BE2C (cell line): Measurements from ENCODE around the gene CATSPER4.

Source experiments
- DNase-seq: peaks from one replicate; pipeline ENCODE4 v3.0.0-alpha.2; 2020
- H3K27me3 ChIP-seq: fragments of 250-450 bp; sonication (Bioruptor Pico); 2 replicates; pipeline ENCODE4 v1.5.1; 2020; ENCODE audit warnings: mild to moderate bottlenecking
- H3K36me3 ChIP-seq: fragments of 250-450 bp; sonication (Bioruptor Pico); 2 replicates; pipeline ENCODE4 v1.5.1; 2020; ENCODE audit warnings: mild to moderate bottlenecking
- H3K4me1 ChIP-seq: fragments of 250-450 bp; sonication (Bioruptor Pico); 2 replicates; pipeline ENCODE4 v1.5.1; 2020
- H3K4me3 ChIP-seq: 2 replicates; pipeline ENCODE4 v1.5.1; 2011; ENCODE audit warnings: low read depth, low read length
- H3K9me3 ChIP-seq: fragments of 250-450 bp; sonication (Bioruptor Pico); 2 replicates; pipeline ENCODE4 v1.5.1; 2020
- CTCF ChIP-seq: IDR thresholded peaks from 2 replicates; pipeline ENCODE4 v1.5.1; 2012; ENCODE audit warnings: mild to moderate bottlenecking, low read depth, low read length

CATSPER4 gene

DNA sequence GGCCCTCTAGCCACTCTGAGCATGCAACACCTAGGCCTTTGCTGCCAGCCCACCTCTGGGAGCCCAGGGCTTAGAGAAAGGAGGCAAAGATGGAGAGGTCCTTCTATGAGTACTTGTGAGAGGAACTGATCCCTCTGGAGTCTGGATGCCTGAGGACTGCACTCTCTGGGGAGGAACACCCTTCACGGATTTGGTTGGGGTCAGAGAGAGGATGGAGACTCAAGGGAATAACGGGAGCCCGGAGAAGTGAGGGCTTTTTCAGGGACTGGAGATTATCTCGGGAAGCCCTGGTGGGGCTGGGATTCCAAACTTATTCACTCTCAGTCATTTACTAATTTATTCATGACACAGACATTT, 21.2 kb upstream of the CATSPER4 start:
- Histone ChIP-seq H3K4me1 (no peaks in the 10 kb centered on the region; the same call in 1 of the 2 replicates), H3K9me3 (no peaks in the 10 kb centered on the region), H3K27me3 (no peaks in the 10 kb centered on the region), H3K36me3 (0 out of 2 replicates have a peak, but pooled peaks cover 3% of the 10 kb centered on the region), H3K4me3 (no peak overlapping the region; the same call in 1 of the 2 replicates)
- TF ChIP-seq CTCF: no peak
- DNase-seq: no peak

GRCh38 chr1:26169669-26170471, 20.5 kb upstream of the CATSPER4 start, which contains the start of gene ZNF593:
ZNF593 (plus strand) TSS chr1:26169908; CDS start chr1:26169984, 76 bp downstream.
- Histone ChIP-seq H3K9me3 (no peaks in the 10 kb centered on the region), H3K4me3 (peak within 1 kb of the TSS; percentile 75), H3K36me3 (0 out of 2 replicates have a peak, but pooled peaks cover 3% of the 10 kb centered on the region), H3K27me3 (no peaks in the 10 kb centered on the region), H3K4me1 (no peaks in the 10 kb centered on the region; the same call in 1 of the 2 replicates)
- peak; percentile 65 for TF ChIP-seq CTCF
- peak; percentile 85 for DNase-seq

- no peaks in the 10 kb centered on the region for H3K9me3 ChIP-seq
- no peaks in the 10 kb centered on the region for H3K27me3 ChIP-seq
- TF ChIP-seq CTCF: no peak
- DNase-seq: no peak
- no peaks in the 10 kb centered on the region; the same call in 1 of the 2 replicates for H3K4me1 ChIP-seq
- peak overlapping the region; percentile 75 for H3K4me3 ChIP-seq
- 0 out of 2 replicates have a peak, but pooled peaks cover 3% of the 10 kb centered on the region for H3K36me3 ChIP-seq
Measured at GRCh38 chr1:26170472-26170821, 20.0 kb upstream of the CATSPER4 start.

- no peak for DNase-seq
- TF ChIP-seq CTCF: no peak
- H3K36me3 ChIP-seq: 0 out of 2 replicates have a peak, but pooled peaks cover 3% of the 10 kb centered on the region
- no peaks in the 10 kb centered on the region for H3K9me3 ChIP-seq
- H3K4me1 ChIP-seq: no peaks in the 10 kb centered on the region; the same call in 1 of the 2 replicates
- H3K4me3 ChIP-seq: peak within 1 kb of the TSS; percentile 75
- no peaks in the 10 kb centered on the region for H3K27me3 ChIP-seq
Measured at GRCh38 chr1:26171084-26172072, 19.0 kb upstream of the CATSPER4 start, which contains the start of gene ZNF593OS. ZNF593OS (minus strand) TSS chr1:26171832; CDS start chr1:26171661, 171 bp downstream.

DNA sequence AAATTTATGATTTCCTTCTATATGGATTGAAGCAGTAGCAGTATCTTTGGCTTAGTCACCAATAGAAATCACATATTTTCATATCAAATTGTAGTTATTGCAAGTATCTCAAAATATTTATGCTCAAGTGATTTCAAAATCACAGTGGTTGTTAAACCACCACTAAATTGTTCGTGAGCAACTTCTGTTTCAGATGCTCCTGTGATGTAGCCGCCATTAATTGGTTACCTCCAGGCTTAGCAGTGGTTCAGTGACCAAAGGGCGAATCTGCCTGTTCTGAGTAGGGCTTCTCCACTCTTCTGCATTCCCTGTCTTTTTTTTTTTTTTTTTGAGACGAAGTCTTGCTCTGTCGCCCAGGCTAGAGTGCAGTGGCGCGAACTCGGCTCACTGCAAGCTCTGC, 15.1 kb upstream of the CATSPER4 start:
- DNase-seq: no peak
- Histone ChIP-seq H3K4me1 (no peaks in the 10 kb centered on the region), H3K27me3 (no peaks in the 10 kb centered on the region), H3K4me3 (no peak overlapping the region), H3K9me3 (no peaks in the 10 kb centered on the region), H3K36me3 (0 out of 2 replicates have a peak, but pooled peaks cover 3% of the 10 kb centered on the region)
- TF ChIP-seq CTCF: no peak
